Natural killer cell (primary cell): Measurements from ENCODE around the gene CLK3. TPM values are rescaled to one million over a fixed set of nuclear protein-coding genes. Genes with fewer than 3 reads are reported as not detected.
"Not testable (repeated sequence)": the region's sequence is repeated elsewhere in the genome, so short reads cannot be mapped to it uniquely, and the experiment has no call there.

ENCODE experiments used
- ATAC-seq, 3 donors: fragments of 150-1000 bp in 2 of 3; fragments of 200-7000 bp in 1 of 3; cut with Tn5 transposase; 1 replicate in 1 of 3; 2 replicates in 2 of 3; pipeline ENCODE4 v1.10.0; 2021; ENCODE audit warnings: mild to moderate bottlenecking in 2 of 3, moderate library complexity in 2 of 3
- DNase-seq, 2 donors: peaks; one replicate each; pipeline versions ENCODE4 v3.0.0 to v3.0.0-alpha.2; 2013 to 2021; ENCODE audit warnings: mixed read lengths in 1 of 2
- H3K27ac ChIP-seq: one replicate; pipeline ENCODE4 v1.5.1; 2013; ENCODE audit warnings: mild to moderate bottlenecking, low read length
- H3K27me3 ChIP-seq: one replicate; pipeline ENCODE4 v1.6.1; 2013; ENCODE audit warnings: low read length; ENCODE audit not compliant: control insufficient read depth, insufficient read depth
- H3K36me3 ChIP-seq: one replicate; pipeline ENCODE4 v1.6.1; 2013; ENCODE audit warnings: low read length; ENCODE audit not compliant: control insufficient read depth, insufficient read depth
- H3K4me1 ChIP-seq: one replicate; pipeline ENCODE4 v1.6.1; 2013; ENCODE audit warnings: low read length; ENCODE audit not compliant: control insufficient read depth, insufficient read depth
- H3K4me3 ChIP-seq: one replicate; pipeline ENCODE4 v1.5.1; 2013; ENCODE audit warnings: low read length
- H3K9me3 ChIP-seq: one replicate; pipeline ENCODE4 v1.6.1; 2013; ENCODE audit warnings: low read length; ENCODE audit not compliant: control insufficient read depth, insufficient read depth
- H3K27ac Mint-ChIP-seq, 2 donors: one replicate each; pipeline ENCODE4 v1.8.0; 2022; ENCODE audit warnings: mild to moderate bottlenecking in 2 of 2, mixed read lengths in 2 of 2, moderate library complexity in 1 of 2
- H3K27me3 Mint-ChIP-seq, 2 donors: one replicate each; pipeline ENCODE4 v1.8.0; 2022; ENCODE audit warnings: low read depth in 2 of 2, mixed read lengths in 2 of 2
- H3K36me3 Mint-ChIP-seq: one replicate; pipeline ENCODE4 v1.8.0; 2022; ENCODE audit warnings: mixed read lengths
- H3K4me1 Mint-ChIP-seq, 2 donors: one replicate each; pipeline ENCODE4 v1.8.0; 2022; ENCODE audit warnings: mixed read lengths in 2 of 2
- H3K4me3 Mint-ChIP-seq: one replicate; pipeline ENCODE4 v1.8.0; 2022; ENCODE audit warnings: mild to moderate bottlenecking, moderate library complexity, mixed read lengths
- H3K9me3 Mint-ChIP-seq, 2 donors: one replicate each; pipeline ENCODE4 v1.8.0; 2022; ENCODE audit warnings: mixed read lengths in 2 of 2
- WGBS: methylation state at CpG from one replicate; pipeline ENCODE4 v1.1.7; 2013; ENCODE audit warnings: missing lambda C conversion rate; ENCODE audit not compliant: insufficient coverage; 5-methylcytosine and 5-hydroxymethylcytosine counted together
- intact Hi-C: fragments of 100-400 bp; cut with micrococcal nuclease; formaldehyde crosslinking; loops from one replicate; pipeline ENCODE4 v1.14.2; 2022
- total RNA-seq, 4 donors: library from RNA; stranded (reverse); fragments of 120-200 nt in 1 of 4; gene quantifications; one replicate each; pipeline versions ENCODE4 v1.2.3 to v1.2.4, GENCODE V29; 2013 to 2022
- TF ChIP-seq, protein P1 (sequence below): fragments of 200-600 bp; IDR thresholded peaks from one replicate; pipeline ENCODE4 v1.8.0; 2022; ENCODE audit warnings: antibody characterized with exemption

Gene CLK3
- total RNA-seq, 3 donors from 2014 or later (not counting 1 experiment from before 2014, with no cell fraction given) = 288 to 298 (median 293) TPM

DNA sequence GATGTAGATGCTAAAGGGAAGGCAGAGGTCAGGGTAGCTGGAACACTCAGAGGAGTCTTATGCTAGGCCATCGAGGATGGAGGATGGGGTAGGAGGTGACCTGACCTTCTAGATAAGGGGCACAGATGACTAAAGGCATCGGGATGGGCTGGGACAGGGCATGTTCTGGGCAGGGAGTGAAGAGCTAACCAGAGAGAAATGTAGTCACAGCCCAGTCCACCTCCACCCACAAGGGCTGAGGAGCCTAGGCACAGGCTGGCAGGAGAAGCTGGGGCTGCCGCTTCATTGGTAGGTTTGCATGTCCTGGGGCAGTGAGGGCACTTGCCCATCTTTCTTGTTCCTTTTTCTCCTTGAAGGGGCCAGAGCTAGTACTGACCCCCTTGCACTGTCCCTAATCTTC is 12.6 kb downstream of the CLK3 start:
- DNase-seq (no peak), ATAC-seq (no peak)
- H3K36me3 ChIP-seq = peaks cover 89% of the 10 kb centered on the region
- no peak overlapping the region for H3K4me3 Mint-ChIP-seq
- no peaks in the 10 kb centered on the region for H3K9me3 ChIP-seq
- TF ChIP-seq, protein P1, sequence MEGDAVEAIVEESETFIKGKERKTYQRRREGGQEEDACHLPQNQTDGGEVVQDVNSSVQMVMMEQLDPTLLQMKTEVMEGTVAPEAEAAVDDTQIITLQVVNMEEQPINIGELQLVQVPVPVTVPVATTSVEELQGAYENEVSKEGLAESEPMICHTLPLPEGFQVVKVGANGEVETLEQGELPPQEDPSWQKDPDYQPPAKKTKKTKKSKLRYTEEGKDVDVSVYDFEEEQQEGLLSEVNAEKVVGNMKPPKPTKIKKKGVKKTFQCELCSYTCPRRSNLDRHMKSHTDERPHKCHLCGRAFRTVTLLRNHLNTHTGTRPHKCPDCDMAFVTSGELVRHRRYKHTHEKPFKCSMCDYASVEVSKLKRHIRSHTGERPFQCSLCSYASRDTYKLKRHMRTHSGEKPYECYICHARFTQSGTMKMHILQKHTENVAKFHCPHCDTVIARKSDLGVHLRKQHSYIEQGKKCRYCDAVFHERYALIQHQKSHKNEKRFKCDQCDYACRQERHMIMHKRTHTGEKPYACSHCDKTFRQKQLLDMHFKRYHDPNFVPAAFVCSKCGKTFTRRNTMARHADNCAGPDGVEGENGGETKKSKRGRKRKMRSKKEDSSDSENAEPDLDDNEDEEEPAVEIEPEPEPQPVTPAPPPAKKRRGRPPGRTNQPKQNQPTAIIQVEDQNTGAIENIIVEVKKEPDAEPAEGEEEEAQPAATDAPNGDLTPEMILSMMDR = no peak
- H3K27ac Mint-ChIP-seq = peak overlapping the region; percentile 18 to 49
- peaks cover 30% of the 10 kb centered on the region for H3K4me1 ChIP-seq
- H3K27ac ChIP-seq = no peak overlapping the region
- no peaks in the 10 kb centered on the region for H3K27me3 Mint-ChIP-seq
- no peaks in the 10 kb centered on the region for H3K36me3 Mint-ChIP-seq
- H3K4me3 ChIP-seq = no peak overlapping the region
- no peaks in the 10 kb centered on the region for H3K9me3 Mint-ChIP-seq
- 93% methylated on average over 3 of the region's 3 CpGs for WGBS
- H3K4me1 Mint-ChIP-seq = peaks cover 0 to 6% of the 10 kb centered on the region in 2 donors
- H3K27me3 ChIP-seq = no peaks in the 10 kb centered on the region
- intact Hi-C loops = no loop called here

DNA sequence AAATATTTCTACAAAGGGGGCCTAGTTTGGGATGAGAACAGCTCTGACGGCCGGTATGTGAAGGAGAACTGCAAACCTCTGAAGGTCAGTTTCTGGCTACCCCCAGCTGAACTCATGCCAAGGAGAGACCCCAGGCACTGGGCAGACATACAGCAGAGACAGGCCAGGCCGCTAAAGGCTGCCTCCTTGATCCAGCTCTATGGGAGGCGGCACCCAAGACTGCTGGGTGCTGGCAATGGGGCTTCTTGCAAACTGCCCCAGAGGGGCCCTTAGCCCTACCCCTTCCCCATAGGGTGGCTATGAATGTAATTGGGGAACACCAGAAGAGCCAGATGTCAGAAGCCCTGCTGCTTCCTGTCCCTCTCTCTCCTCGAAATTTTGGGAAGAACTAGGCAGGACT is 13.3 kb downstream of the CLK3 start:
- no peak for ATAC-seq
- DNase-seq = no peak
- Histone ChIP-seq H3K4me3 (no peak overlapping the region), H3K9me3 (no peaks in the 10 kb centered on the region), H3K27me3 (no peaks in the 10 kb centered on the region), H3K36me3 (peaks cover 82% of the 10 kb centered on the region), H3K27ac (no peak overlapping the region), H3K4me1 (peaks cover 30% of the 10 kb centered on the region)
- no peak overlapping the region for H3K4me3 Mint-ChIP-seq
- H3K9me3 Mint-ChIP-seq = no peaks in the 10 kb centered on the region
- H3K27ac Mint-ChIP-seq = no peak overlapping the region
- intact Hi-C loops = no loop called here
- peaks cover 0 to 6% of the 10 kb centered on the region in 2 donors for H3K4me1 Mint-ChIP-seq
- no peaks in the 10 kb centered on the region for H3K36me3 Mint-ChIP-seq
- WGBS = 79% methylated on average over 5 of the region's 5 CpGs
- H3K27me3 Mint-ChIP-seq = no peaks in the 10 kb centered on the region
- TF ChIP-seq, protein P1 = no peak

DNA sequence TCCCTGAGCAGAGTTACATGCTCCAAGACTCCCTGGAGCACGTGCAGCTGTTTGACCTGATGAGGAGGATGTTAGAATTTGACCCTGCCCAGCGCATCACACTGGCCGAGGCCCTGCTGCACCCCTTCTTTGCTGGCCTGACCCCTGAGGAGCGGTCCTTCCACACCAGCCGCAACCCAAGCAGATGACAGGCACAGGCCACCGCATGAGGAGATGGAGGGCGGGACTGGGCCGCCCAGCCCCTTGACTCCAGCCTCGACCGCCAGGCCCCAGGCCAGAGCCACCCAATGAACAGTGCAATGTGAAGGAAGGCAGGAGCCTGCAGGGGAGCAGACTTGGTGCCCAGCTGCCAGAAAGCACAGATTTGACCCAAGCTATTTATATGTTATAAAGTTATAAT is 14.1 kb downstream of the CLK3 start:
- not testable (repeated sequence) for H3K9me3 Mint-ChIP-seq, H3K27me3 Mint-ChIP-seq, H3K36me3 Mint-ChIP-seq, H3K27me3 ChIP-seq, ATAC-seq, H3K4me3 ChIP-seq, DNase-seq, H3K27ac Mint-ChIP-seq, H3K4me1 Mint-ChIP-seq, H3K9me3 ChIP-seq, H3K4me3 Mint-ChIP-seq
- peaks cover 30% of the 10 kb centered on the region for H3K4me1 ChIP-seq
- 98% methylated on average over 9 of the region's 10 CpGs for WGBS
- peak overlapping the region; percentile 17 for H3K27ac ChIP-seq
- intact Hi-C loops = loop anchor here (2.0 to 10.0 kb wide), 2 partner anchors 257 to 575 kb away; partner anchors contain the start of gene C15orf39
- peaks cover 79% of the 10 kb centered on the region for H3K36me3 ChIP-seq

DNA sequence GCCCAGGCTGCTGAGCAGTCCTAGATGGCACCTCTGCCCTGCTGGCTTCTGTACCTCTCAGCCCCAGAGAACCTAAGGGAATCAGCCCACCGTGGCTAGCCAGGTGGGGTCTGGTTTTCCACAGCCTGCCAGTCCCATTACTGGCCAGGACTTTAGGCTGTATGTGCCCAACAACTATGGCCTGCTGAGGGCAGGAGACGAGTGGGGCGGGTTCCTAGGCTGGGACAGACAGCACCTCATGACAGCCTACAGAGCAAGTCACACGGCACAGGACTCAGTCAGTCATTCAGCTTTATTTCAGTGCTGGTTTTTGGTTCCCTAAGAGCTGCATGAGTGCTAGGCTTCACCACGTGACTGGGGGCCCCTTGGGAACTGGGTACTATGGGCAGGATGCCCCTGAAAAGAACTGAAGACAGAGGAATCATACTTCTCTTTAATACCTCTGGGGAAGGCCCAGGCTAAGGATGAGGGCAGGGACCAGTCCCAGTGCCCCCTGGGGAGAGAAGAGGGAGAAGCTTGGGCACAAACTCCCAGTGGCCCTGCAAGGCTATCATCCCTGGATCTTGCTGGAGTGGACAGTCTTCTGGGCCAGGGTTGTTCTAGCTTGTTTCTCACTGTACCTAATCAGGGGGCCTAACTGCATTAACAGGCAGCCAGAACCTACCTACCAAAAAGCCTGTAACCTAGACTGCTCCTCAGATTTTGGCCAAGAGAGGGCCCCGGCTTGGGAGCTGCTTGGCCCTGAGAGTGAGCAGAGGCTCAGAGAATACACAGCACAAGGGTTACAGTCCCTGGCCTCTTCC is 14.8 kb downstream of the CLK3 start:
- intact Hi-C loops = loop anchor here (2.0 to 10.0 kb wide), 2 partner anchors 258 to 574 kb away; partner anchors contain the start of gene C15orf39
- H3K9me3 ChIP-seq = no peaks in the 10 kb centered on the region
- Mint-ChIP-seq H3K4me1 (peaks cover 0 to 10% of the 10 kb centered on the region in 2 donors), H3K36me3 (no peaks in the 10 kb centered on the region), H3K9me3 (no peaks in the 10 kb centered on the region), H3K4me3 (no peak overlapping the region), H3K27me3 (no peaks in the 10 kb centered on the region), H3K27ac (peak overlapping the region; percentile 27 to 46)
- H3K4me3 ChIP-seq = no peak overlapping the region
- ATAC-seq (no peak), DNase-seq (no peak)
- H3K4me1 ChIP-seq = peaks cover 28% of the 10 kb centered on the region
- H3K36me3 ChIP-seq = peaks cover 77% of the 10 kb centered on the region
- TF ChIP-seq, protein P1 = no peak
- peak overlapping the region; percentile 17 for H3K27ac ChIP-seq
- H3K27me3 ChIP-seq = no peaks in the 10 kb centered on the region
- WGBS = 73% methylated on average over 6 of the region's 6 CpGs
